ENCODE data around the gene SDR42E2. TPM values are rescaled to one million over a fixed set of nuclear protein-coding genes. Genes with fewer than 3 reads are reported as not detected.
A peak's percentile ranks its signal among the peaks of the same experiment; 100 is the strongest.

SDR42E2 gene
- total and polyA plus RNA-seq, 2 donors (not counting 3 experiments of a cell fraction or from before 2014, with no cell fraction given): 0.03 to 0.13 TPM

GRCh38 chr16:22232277-22233036, 70.2 kb downstream of the SDR42E2 start:
- Histone ChIP-seq H3K9me1 (replicated peaks; ENCODE audit: control insufficient read depth, extremely low read depth, insufficient read depth, low read length) (peaks cover 2% of the 10 kb centered on the region), H3K4me1 (ENCODE audit: control insufficient read depth, extremely low read depth, insufficient read depth, low read length) (no peaks in the 10 kb centered on the region), H3K4me2 (ENCODE audit: insufficient read depth, low read length) (no peak overlapping the region), H2AFZ (ENCODE audit: low read depth, low read length) (no peak overlapping the region), H3K27me3 (ENCODE audit: control insufficient read depth in 2 of 2, insufficient read depth in 2 of 2, low read length in 2 of 2) (no peaks in the 10 kb centered on the region), H3K9ac (replicated peaks; ENCODE audit: extremely low read depth, insufficient read depth, low read length) (no peak overlapping the region), H3K79me2 (ENCODE audit: control insufficient read depth, insufficient read depth, low read length) (no peaks in the 10 kb centered on the region), H4K20me1 (replicated peaks; ENCODE audit: control insufficient read depth, extremely low read depth, insufficient read depth, low read length) (no peaks in the 10 kb centered on the region), H3K27ac (ENCODE audit: insufficient read depth, low read depth, low read length) (no peak overlapping the region), H3K36me3 (ENCODE audit: control insufficient read depth in 2 of 2, extremely low read depth in 1 of 2, insufficient read depth in 2 of 2, low read length in 2 of 2) (peaks cover 2 to 5% of the 10 kb centered on the region in 2 experiments), H3K9me3 (replicated peaks; ENCODE audit: control insufficient read depth, insufficient read depth, low read length) (no peaks in the 10 kb centered on the region), H3K4me3 (replicated peaks in 1 of 3; ENCODE audit: insufficient read depth in 1 of 3, low read depth in 1 of 3, low read length in 3 of 3) (no peak overlapping the region)
- CTCF ChIA-PET: interaction anchor here (0.7 to 1.3 kb wide), 2 partner anchors 8 to 41 kb away, joined by 3 read pairs; no protein-coding TSS in a partner anchor
- peak; percentile 12 for DNase-seq (ENCODE audit: low read depth, low spot score)
- intact Hi-C loops (cut with micrococcal nuclease): no loop called here
- POLR2A ChIA-PET: interaction anchor here (0.6 kb wide), 1 partner anchor 36 kb away, joined by 3 read pairs; no protein-coding TSS in a partner anchor
- no peak for FAIRE-seq
- dilution Hi-C loops (cut with MboI; ENCODE audit: extremely low pct_ligation_motif_present, low sequenced_read_pairs): no loop called here
- BruUV-seq (replicated peaks): no TSS peak
- TF ChIP-seq, protein P1, sequence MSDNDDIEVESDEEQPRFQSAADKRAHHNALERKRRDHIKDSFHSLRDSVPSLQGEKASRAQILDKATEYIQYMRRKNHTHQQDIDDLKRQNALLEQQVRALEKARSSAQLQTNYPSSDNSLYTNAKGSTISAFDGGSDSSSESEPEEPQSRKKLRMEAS (IDR thresholded peaks at IDR 0.05; ENCODE audit: insufficient read depth, insufficient read length): no peak

GRCh38 chr16:22233037-22233372, 70.7 kb downstream of the SDR42E2 start:
- dilution Hi-C loops (cut with MboI; ENCODE audit: extremely low pct_ligation_motif_present, low sequenced_read_pairs): no loop called here
- POLR2A ChIA-PET: no interaction called here
- no peaks in the 10 kb centered on the region for H3K79me2 ChIP-seq (ENCODE audit: control insufficient read depth, insufficient read depth, low read length)
- no peaks in the 10 kb centered on the region for H3K9me3 ChIP-seq (replicated peaks; ENCODE audit: control insufficient read depth, insufficient read depth, low read length)
- intact Hi-C loops (cut with micrococcal nuclease): no loop called here
- H3K9ac ChIP-seq (replicated peaks; ENCODE audit: extremely low read depth, insufficient read depth, low read length): no peak overlapping the region
- no peak for FAIRE-seq
- no TSS peak for BruUV-seq (replicated peaks)
- no peak for DNase-seq (ENCODE audit: low read depth, low spot score)
- H2AFZ ChIP-seq (ENCODE audit: low read depth, low read length): no peak overlapping the region
- CTCF ChIA-PET: no interaction called here
- no peak overlapping the region for H3K27ac ChIP-seq (ENCODE audit: insufficient read depth, low read depth, low read length)
- no peak overlapping the region for H3K4me2 ChIP-seq (ENCODE audit: insufficient read depth, low read length)
- H3K4me1 ChIP-seq (ENCODE audit: control insufficient read depth, extremely low read depth, insufficient read depth, low read length): no peaks in the 10 kb centered on the region
- no peak overlapping the region for H3K4me3 ChIP-seq (replicated peaks in 1 of 3; ENCODE audit: insufficient read depth in 1 of 3, low read depth in 1 of 3, low read length in 3 of 3)
- H3K36me3 ChIP-seq (ENCODE audit: control insufficient read depth in 2 of 2, extremely low read depth in 1 of 2, insufficient read depth in 2 of 2, low read length in 2 of 2): peaks cover 2 to 5% of the 10 kb centered on the region in 2 experiments
- TF ChIP-seq POLR2AphosphoS5 (IDR thresholded peaks at IDR 0.05; ENCODE audit: insufficient read depth, low read depth, low read length): no peak
- no peak for TF ChIP-seq POLR2A (IDR thresholded peaks at IDR 0.05; ENCODE audit: low read depth, low read length)
- TF ChIP-seq, protein P2, sequence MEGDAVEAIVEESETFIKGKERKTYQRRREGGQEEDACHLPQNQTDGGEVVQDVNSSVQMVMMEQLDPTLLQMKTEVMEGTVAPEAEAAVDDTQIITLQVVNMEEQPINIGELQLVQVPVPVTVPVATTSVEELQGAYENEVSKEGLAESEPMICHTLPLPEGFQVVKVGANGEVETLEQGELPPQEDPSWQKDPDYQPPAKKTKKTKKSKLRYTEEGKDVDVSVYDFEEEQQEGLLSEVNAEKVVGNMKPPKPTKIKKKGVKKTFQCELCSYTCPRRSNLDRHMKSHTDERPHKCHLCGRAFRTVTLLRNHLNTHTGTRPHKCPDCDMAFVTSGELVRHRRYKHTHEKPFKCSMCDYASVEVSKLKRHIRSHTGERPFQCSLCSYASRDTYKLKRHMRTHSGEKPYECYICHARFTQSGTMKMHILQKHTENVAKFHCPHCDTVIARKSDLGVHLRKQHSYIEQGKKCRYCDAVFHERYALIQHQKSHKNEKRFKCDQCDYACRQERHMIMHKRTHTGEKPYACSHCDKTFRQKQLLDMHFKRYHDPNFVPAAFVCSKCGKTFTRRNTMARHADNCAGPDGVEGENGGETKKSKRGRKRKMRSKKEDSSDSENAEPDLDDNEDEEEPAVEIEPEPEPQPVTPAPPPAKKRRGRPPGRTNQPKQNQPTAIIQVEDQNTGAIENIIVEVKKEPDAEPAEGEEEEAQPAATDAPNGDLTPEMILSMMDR (IDR thresholded peaks at IDR 0.05; ENCODE audit: extremely low read depth in 1 of 2, insufficient read depth in 1 of 2, low read depth in 1 of 2, low read length in 2 of 2): no peak
- TF ChIP-seq MYC (IDR thresholded peaks at IDR 0.05; ENCODE audit: low read depth, low read length): no peak
- TF ChIP-seq, protein P1 (IDR thresholded peaks at IDR 0.05; ENCODE audit: insufficient read depth, insufficient read length): no peak
- TF ChIP-seq EZH2 (IDR thresholded peaks at IDR 0.05; ENCODE audit: borderline replicate concordance, low read depth, low read length, severe bottlenecking): no peak
- TF ChIP-seq FOS (IDR thresholded peaks at IDR 0.05; ENCODE audit: borderline replicate concordance, insufficient read depth, low read length): no peak
- no peak for TF ChIP-seq GATA2 (IDR thresholded peaks at IDR 0.05; ENCODE audit: insufficient read depth, insufficient read length, low read depth, low read length)
- no peak for TF ChIP-seq JUN (IDR thresholded peaks at IDR 0.05; ENCODE audit: borderline replicate concordance, insufficient read depth, insufficient read length, low read depth)
- H3K9me1 ChIP-seq (replicated peaks; ENCODE audit: control insufficient read depth, extremely low read depth, insufficient read depth, low read length): peaks cover 2% of the 10 kb centered on the region
- H3K27me3 ChIP-seq (ENCODE audit: control insufficient read depth in 2 of 2, insufficient read depth in 2 of 2, low read length in 2 of 2): no peaks in the 10 kb centered on the region
- no peaks in the 10 kb centered on the region for H4K20me1 ChIP-seq (replicated peaks; ENCODE audit: control insufficient read depth, extremely low read depth, insufficient read depth, low read length)
